Measurements from ENCODE around the gene PAX2. TPM values are rescaled to one million over a fixed set of nuclear protein-coding genes. Genes with fewer than 3 reads are reported as not detected.

Gene PAX2
- total RNA-seq, 4 donors from 2014 or later: not detected

- Histone ChIP-seq H3K27me3 (peaks cover 0 to 94% of the 10 kb centered on the region in 2 donors), H3K36me3 (no peaks in the 10 kb centered on the region), H3K4me3 (no peak overlapping the region), H3K27ac (no peak overlapping the region), H3K4me1 (no peaks in the 10 kb centered on the region), H3K9me3 (no peaks in the 10 kb centered on the region)
- no peak for DNase-seq (ENCODE audit: low spot score in 2 of 2)
- TF ChIP-seq POLR2A (IDR thresholded peaks at IDR 0.05): no peak
- TF ChIP-seq EP300 (IDR thresholded peaks at IDR 0.05): no peak
- no peak for TF ChIP-seq CTCF (IDR thresholded peaks at IDR 0.05)
- WGBS, 2 donors: 52 to 60% methylated on average over 4 of the region's 4 CpGs
These were observed 72.0 kb downstream of the PAX2 start for GRCh38 chr10:100817268-100817839.

- H3K27ac ChIP-seq: no peak overlapping the region
- DNase-seq (ENCODE audit: low spot score in 2 of 2): no peak
- 94 to 95% methylated on average over 6 of the region's 6 CpGs for WGBS, 2 donors
- H3K4me1 ChIP-seq: no peaks in the 10 kb centered on the region
- no peak overlapping the region for H3K4me3 ChIP-seq
- H3K9me3 ChIP-seq: no peaks in the 10 kb centered on the region
- H3K36me3 ChIP-seq: no peaks in the 10 kb centered on the region
- no peak for TF ChIP-seq POLR2A (IDR thresholded peaks at IDR 0.05)
- TF ChIP-seq EP300 (IDR thresholded peaks at IDR 0.05): no peak
- no peak for TF ChIP-seq CTCF (IDR thresholded peaks at IDR 0.05)
- peaks cover 0 to 96% of the 10 kb centered on the region in 2 donors for H3K27me3 ChIP-seq
These were observed 74.0 kb downstream of the PAX2 start for GRCh38 chr10:100819424-100819823.

DNA sequence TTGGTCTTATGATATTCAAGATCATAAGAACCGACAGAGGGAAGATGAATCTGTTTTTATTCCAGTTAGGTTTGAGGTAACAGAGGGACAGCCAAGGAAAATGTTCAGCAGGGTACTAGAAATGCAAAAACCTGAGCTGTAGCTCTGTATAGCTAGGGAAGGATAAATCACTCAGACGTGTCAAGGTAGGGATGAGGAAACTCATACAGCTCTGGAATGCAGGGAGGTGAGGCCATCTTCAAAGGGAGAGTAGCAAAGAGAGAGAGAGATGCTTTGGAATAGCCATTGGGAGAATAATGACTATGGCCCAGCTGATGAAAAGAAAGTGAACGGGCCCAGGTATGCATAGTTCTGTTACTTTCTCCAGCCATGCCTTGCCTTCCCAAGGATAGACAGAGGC, 77.8 kb downstream of the PAX2 start:
- no peak for DNase-seq (ENCODE audit: low spot score in 2 of 2)
- no peak overlapping the region for H3K27ac ChIP-seq
- peaks cover 0 to 97% of the 10 kb centered on the region in 2 donors for H3K27me3 ChIP-seq

DNA sequence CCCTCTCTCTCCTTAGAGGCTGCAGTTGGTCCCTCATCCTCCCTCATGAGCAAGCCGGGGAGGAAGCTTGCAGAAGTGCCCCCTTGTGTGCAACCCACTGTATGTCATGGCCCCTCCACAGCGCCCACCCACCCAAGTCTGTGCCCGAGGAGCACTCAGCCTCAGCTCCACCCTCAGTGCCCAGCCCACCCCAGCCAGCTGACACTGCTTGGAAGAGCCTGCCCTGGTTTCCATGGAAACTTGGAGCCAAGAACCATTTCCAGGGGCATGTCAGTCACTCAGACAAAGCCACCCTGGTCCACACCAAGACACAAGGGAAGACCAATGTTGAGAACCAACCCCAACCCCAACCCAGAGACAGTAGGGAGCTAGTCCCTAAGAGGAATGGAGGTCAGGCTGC, 79.5 kb downstream of the PAX2 start:
- H3K4me3 ChIP-seq: no peak overlapping the region
- no peaks in the 10 kb centered on the region for H3K9me3 ChIP-seq
- 25 to 33% methylated on average over 3 of the region's 3 CpGs for whole genome bisulfite sequencing, 2 donors
- H3K27ac ChIP-seq: no peak overlapping the region
- DNase-seq (ENCODE audit: low spot score in 2 of 2): no peak
- H3K27me3 ChIP-seq: peaks cover 0 to 98% of the 10 kb centered on the region in 2 donors
- TF ChIP-seq POLR2A (IDR thresholded peaks at IDR 0.05) (no peak), EP300 (IDR thresholded peaks at IDR 0.05) (no peak), CTCF (IDR thresholded peaks at IDR 0.05) (no peak)
- peaks cover 0 to 37% (median 31%) of the 10 kb centered on the region in 4 donors for H3K4me1 ChIP-seq
- no peaks in the 10 kb centered on the region for H3K36me3 ChIP-seq

More for the DNA sequence above, 77.8 kb downstream of the PAX2 start:
- 60 to 67% methylated on average over 3 of the region's 3 CpGs for WGBS, 2 donors
- Histone ChIP-seq H3K36me3 (no peaks in the 10 kb centered on the region), H3K9me3 (no peaks in the 10 kb centered on the region), H3K4me3 (no peak overlapping the region), H3K4me1 (peaks cover 0 to 22% (median 19%) of the 10 kb centered on the region in 4 donors)
- no peak for TF ChIP-seq POLR2A (IDR thresholded peaks at IDR 0.05)
- no peak for TF ChIP-seq CTCF (IDR thresholded peaks at IDR 0.05)
- TF ChIP-seq EP300 (IDR thresholded peaks at IDR 0.05): no peak

DNA sequence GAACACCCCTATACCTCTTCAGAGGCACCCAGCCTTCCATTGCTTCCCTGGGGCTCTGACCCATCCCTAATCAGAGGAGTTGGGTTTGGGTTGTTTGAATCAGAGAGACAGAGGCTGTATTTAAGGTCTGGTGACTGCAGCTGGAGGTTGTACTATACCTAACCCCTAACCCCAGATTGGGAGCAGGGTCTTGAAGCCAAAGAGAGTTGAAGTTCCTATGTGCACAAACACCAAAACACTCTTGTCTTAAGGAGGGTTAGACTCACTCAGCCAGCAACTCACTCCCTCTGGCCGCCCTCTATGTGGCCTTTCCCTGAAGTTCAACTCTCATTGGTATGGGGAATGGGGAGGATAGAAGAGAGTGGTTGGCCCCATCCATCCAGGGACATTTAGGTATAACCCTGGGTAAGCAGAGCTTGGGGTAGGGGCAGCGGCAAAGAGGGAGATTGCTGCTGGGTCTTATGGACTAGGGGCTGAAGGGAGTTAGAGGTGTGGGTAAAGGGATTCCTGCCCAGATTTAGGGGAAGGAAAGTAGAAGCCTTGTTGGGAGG, 80.0 kb downstream of the PAX2 start:
- 4 to 17% methylated on average over 2 of the region's 2 CpGs for WGBS, 2 donors
- no peak for TF ChIP-seq CTCF (IDR thresholded peaks at IDR 0.05)
- TF ChIP-seq EP300 (IDR thresholded peaks at IDR 0.05): no peak
- no peak for TF ChIP-seq POLR2A (IDR thresholded peaks at IDR 0.05)
- H3K4me1 ChIP-seq: peaks cover 0 to 42% (median 33%) of the 10 kb centered on the region in 4 donors
- no peak overlapping the region for H3K27ac ChIP-seq
- peaks cover 0 to 98% of the 10 kb centered on the region in 2 donors for H3K27me3 ChIP-seq
- no peaks in the 10 kb centered on the region for H3K9me3 ChIP-seq
- no peak overlapping the region for H3K4me3 ChIP-seq
- no peaks in the 10 kb centered on the region for H3K36me3 ChIP-seq
- DNase-seq (ENCODE audit: low spot score in 2 of 2): no peak
